NCI-H2029 treated with DMSO at 0.1 percent for 48 hours (cell line): ENCODE results near the gene TMEM138.

ENCODE experiments used
- DNase-seq: peaks from one replicate; lab custom pipeline; 2025; lab: John Stamatoyannopoulos, UW

Gene TMEM138

GRCh38 chr11:61406991-61407728 is 45.0 kb downstream of the TMEM138 start:
- DNase-seq, result no peak

- DNase-seq, result no peak
Measured at GRCh38 chr11:61411589-61411988, 49.4 kb downstream of the TMEM138 start.

DNA sequence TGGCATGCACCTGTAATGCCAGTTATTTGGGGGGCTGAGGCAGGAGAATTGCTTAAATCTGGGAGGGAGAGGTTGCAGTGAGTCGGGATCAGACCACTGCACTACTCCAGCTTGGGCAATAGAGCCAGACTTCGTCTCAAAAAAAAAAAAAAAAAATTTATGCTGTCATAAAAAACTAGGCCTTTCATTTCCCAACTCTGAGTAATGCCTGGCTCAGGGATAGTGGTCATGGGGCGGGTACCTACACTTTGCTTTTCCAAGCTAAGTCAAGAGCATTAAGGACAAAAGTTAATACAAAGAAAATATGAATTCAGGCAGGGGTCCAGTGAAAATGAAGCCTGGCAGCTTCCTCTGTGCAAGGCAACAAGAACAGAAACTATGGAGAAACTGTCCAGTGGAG is 51.3 kb downstream of the TMEM138 start:
- no peak for DNase-seq

DNA sequence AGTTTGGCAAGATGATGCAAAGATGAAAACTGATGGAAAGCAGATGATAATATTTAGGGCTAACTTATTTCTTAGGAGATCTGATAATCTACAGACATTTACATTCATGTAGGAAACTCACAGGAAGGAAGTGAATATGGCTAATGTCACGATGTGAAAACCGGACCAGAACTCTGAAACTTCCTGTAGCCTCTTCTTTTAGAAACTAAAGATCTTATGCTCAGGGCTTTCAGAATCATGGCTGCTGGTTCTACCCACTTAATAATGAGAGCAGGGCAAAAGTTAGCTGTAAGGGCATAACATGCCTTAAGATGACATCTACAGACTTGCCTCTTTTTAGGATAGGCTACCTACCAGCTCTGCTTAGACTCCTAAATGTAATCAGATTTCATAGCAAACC is 52.4 kb downstream of the TMEM138 start:
- DNase-seq, result no peak

DNA sequence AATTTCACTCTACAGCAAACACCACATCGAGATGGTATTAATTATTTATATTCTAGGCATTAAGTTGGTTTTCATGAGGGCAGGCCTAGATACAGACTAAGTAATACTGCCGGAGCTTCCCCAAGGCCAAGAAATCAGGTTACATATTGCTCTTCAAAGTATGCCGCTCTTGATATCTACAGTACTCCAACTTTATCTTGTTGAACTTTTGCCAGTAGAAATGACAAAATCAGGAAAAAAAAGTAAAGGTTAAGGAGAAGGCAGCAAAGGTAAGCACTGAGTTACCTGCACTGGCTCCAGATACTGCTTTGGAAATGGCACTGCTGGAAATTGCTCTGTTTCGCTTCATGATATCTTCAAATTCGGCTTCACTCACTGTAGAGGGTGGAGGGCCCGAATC is 53.2 kb downstream of the TMEM138 start:
- no peak for DNase-seq

DNA sequence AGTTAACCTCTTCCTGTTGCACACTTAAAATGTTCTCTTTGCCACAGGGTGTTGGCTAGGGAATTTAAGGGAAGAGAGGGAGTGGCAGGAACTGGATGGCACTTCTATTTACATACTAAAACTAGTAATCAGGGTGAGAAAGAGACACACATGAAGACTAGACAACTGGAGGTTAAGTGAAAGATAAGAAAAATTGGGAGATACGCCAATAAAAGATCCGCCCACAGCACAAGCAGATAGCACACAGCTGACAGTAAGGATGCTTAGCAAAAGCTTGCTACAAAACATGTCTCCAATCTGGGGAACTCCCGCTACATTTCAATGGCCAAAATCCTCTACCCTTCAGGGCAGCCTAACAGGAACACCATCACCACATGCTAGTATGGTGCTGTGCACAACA is 54.8 kb downstream of the TMEM138 start:
- no peak for DNase-seq

DNA sequence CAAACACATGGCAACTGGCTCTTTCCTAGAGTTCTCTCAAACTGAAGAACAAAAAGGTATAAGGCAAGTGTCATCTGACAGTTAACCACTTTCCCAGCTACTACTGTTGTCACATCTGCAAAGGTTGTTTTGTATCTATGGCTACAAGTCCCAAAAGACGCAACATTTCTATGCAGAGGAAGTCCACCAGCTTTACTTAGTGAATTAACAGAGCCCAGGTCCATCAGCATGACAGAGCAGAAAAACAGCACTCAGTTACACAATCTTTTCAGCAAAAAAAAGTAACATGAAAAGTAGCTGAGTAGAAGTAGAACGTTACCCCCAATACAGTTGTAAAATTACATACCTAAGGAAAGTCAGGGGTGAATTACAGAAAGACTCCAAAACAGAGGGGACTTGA is 55.5 kb downstream of the TMEM138 start:
- DNase-seq, result no peak

- DNase-seq, result no peak
Measured at GRCh38 chr11:61418136-61418535, 56.0 kb downstream of the TMEM138 start.
